ENCODE data around the gene MPO.

DNA sequence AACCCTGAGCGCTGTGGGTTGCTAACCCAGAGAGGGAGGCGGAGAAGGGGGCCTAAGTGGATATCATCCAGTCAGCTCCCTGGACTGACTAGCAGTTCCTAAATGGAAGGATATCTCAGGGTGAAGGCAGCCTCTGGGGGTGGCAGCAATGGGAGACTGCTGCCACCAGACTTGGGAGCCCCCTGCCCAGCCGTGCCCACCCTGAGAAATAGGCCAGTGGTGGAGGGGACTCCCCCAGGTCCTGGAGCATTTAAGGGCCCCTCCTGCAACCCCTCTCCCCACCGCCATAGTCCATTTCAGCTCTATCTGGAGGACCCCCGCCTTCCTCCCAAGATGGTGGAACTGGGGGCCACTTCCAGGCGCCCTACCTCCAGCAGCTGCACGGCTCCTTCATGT lies 39.4 kb upstream of the MPO start:
- TF ChIP-seq, protein P1, sequence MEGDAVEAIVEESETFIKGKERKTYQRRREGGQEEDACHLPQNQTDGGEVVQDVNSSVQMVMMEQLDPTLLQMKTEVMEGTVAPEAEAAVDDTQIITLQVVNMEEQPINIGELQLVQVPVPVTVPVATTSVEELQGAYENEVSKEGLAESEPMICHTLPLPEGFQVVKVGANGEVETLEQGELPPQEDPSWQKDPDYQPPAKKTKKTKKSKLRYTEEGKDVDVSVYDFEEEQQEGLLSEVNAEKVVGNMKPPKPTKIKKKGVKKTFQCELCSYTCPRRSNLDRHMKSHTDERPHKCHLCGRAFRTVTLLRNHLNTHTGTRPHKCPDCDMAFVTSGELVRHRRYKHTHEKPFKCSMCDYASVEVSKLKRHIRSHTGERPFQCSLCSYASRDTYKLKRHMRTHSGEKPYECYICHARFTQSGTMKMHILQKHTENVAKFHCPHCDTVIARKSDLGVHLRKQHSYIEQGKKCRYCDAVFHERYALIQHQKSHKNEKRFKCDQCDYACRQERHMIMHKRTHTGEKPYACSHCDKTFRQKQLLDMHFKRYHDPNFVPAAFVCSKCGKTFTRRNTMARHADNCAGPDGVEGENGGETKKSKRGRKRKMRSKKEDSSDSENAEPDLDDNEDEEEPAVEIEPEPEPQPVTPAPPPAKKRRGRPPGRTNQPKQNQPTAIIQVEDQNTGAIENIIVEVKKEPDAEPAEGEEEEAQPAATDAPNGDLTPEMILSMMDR (IDR thresholded peaks at IDR 0.05), result no peak
- no peak for TF ChIP-seq POLR2A (IDR thresholded peaks at IDR 0.05)

All from thyroid gland (tissue), 4 donors.